GM18909 (cell line): Measurements from ENCODE around the gene MAP2K5.

Experiments used
- ATAC-seq: cut with Tn5 transposase; IDR thresholded peaks from one replicate; pipeline ENCODE4 v1.9.1; 2021; ENCODE audit warnings: mild to moderate bottlenecking; ENCODE audit not compliant: unreplicated experiment, poor library complexity

Gene MAP2K5

DNA sequence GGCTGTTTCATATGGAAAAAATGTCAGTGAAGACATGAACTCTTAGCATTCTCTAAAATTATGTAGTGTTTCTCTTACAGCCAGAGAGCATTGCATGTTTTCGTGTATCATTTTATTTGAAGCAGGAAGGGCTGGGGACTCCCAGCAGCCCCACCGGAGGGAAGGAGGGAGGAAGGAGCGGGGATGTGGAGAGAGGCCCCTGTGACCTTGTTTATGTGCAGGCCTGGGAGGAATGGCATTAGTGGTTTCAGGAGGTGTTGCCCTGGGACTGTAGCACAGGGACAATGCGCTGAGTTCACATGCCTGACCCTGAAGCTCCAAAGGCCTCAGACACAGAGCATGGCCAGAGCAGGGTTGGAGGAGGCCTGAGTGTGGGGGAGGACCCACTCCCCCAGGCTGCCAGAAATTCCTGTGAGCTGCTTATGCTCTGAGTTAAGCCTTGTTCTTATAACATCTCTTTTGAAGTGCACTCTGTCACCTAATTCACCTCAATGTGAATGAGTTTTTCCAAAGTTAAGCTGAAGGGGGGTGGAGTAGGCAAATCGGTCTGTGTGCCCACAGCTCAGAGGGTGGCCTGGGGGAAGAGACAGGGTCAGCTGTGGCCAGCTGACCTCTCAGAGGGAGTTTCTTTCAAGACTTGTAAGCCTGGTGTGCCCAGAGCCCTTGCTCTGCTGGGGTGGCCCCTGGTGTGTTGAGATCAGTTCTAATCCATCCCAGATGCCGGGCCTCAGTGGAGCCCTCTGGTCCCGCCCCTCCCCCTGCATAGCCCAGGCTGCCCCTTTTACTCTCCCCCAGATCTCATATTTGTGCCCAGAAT lies 301.3 kb downstream of the MAP2K5 start:
- no peak for ATAC-seq

- ATAC-seq = no peak
Measured at GRCh38 chr15:67845974-67846373, 303.5 kb downstream of the MAP2K5 start.

DNA sequence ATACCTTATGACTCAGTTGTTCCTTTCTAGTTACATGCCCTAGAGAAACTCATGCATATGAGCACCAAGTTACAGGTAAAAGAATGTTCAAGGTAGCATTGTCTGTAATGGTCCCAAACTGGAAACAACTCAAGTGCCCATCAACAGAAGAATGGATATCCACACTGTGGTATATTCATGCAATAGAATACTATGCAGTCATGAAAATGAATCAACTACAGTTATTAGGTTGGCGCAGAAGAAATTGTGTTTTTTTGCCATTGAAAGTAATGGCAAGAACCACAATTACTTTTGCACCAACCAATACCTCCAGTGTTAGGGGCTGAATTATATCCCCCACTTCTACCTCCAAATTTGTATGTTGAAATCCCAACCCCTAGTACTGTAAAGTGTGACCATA lies 307.0 kb downstream of the MAP2K5 start:
- no peak for ATAC-seq

GRCh38 chr15:67850336-67850735 lies 307.8 kb downstream of the MAP2K5 start:
- ATAC-seq = no peak

DNA sequence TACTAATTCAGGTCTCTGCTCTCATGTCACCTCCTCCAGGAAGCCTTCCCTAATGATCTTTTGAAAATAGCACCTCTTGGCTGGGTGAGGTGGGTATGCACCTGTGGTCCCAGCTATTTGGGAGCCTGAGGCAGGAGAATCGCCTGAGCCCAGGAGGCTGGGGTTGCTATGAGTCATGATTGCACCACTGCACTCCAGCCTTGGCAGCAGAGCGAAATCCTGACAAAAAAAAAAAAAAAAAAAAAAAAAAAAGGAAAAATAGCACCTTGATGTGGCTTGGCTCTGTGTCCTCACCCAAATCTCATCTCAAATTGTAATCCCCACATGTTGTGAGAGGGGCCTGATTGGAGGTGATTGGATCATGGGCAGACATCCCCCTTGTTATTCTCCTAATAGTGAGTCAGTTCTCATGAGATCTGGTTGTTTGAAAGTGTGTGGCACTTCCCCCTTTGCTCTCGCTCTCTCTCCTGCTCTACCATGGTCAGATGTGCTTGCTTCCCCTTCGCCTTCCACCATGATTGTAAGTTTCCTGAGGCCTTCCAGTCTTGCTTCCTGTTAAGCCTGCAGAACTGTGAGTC lies 308.6 kb downstream of the MAP2K5 start:
- ATAC-seq = no peak

GRCh38 chr15:67852418-67852817 lies 309.9 kb downstream of the MAP2K5 start:
- no peak for ATAC-seq

DNA sequence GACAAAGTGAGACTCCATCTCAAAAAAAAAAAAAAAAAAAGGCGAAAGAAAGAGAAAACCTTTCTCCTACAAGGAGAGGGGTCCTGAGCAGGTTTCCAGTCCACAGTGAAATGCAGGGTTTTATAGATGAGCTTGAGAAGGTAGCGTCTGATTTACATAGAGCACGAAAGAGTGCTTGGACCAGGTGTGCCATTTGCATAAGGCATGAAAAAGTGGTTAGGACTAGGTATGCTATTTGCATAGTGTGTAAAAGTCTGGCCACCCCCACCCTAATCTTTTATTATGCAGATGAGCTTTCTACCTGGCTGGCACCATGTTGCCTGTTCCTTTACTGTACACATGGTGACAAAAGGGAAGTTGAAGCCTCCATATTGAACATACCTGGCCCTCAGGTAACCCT lies 311.0 kb downstream of the MAP2K5 start:
- ATAC-seq = no peak

- no peak for ATAC-seq
Measured at GRCh38 chr15:67854358-67854757, 311.9 kb downstream of the MAP2K5 start.

GRCh38 chr15:67855842-67856241 lies 313.3 kb downstream of the MAP2K5 start:
- ATAC-seq = no peak
